Smooth muscle cell (in vitro differentiated cells): ENCODE measurements around the gene ST6GALNAC1. TPM values are rescaled to one million over a fixed set of nuclear protein-coding genes. Genes with fewer than 3 reads are reported as not detected.

ENCODE experiments used
- DNase-seq: peaks from one replicate; lab custom pipeline; 2025; ENCODE audit not compliant: unreplicated experiment; lab: John Stamatoyannopoulos, UW
- H2AFZ ChIP-seq: fragments of 200-600 bp; sonication (generic); 2 replicates; pipeline ENCODE4 v1.6.0; 2016; ENCODE audit warnings: antibody characterized with exemption, low read depth, mild to moderate bottlenecking
- H3F3A ChIP-seq: fragments of 200-600 bp; sonication (generic); 2 replicates; pipeline ENCODE4 v1.6.0; 2017; ENCODE audit warnings: antibody characterized with exemption, low read depth
- H3K27ac ChIP-seq: fragments of 200-600 bp; sonication (generic); 2 replicates; pipeline ENCODE4 v1.5.1; 2016; ENCODE audit warnings: low read depth, mild to moderate bottlenecking
- H3K27me3 ChIP-seq: fragments of 200-600 bp; sonication (generic); 2 replicates; pipeline ENCODE4 v1.6.1; 2016; ENCODE audit warnings: low read depth, mild to moderate bottlenecking
- H3K36me3 ChIP-seq: fragments of 200-600 bp; sonication (generic); 2 replicates; pipeline ENCODE4 v1.5.1; 2016; ENCODE audit warnings: low read depth
- H3K4me1 ChIP-seq: fragments of 200-600 bp; sonication (generic); 2 replicates; pipeline ENCODE4 v1.5.1; 2016; ENCODE audit warnings: low read depth
- H3K4me2 ChIP-seq: fragments of 200-600 bp; sonication (generic); 2 replicates; pipeline ENCODE4 v1.6.0; 2016; ENCODE audit warnings: mild to moderate bottlenecking
- H3K4me3 ChIP-seq: fragments of 200-600 bp; sonication (generic); 2 replicates; pipeline ENCODE4 v1.5.1; 2016; ENCODE audit warnings: mild to moderate bottlenecking
- H3K79me2 ChIP-seq: fragments of 200-600 bp; sonication (generic); 2 replicates; pipeline ENCODE4 v1.6.0; 2016; ENCODE audit warnings: low read depth, mild to moderate bottlenecking
- H3K9ac ChIP-seq: fragments of 200-600 bp; sonication (generic); 2 replicates; pipeline ENCODE4 v1.6.0; 2016; ENCODE audit warnings: low read depth
- H3K9me3 ChIP-seq: fragments of 200-600 bp; sonication (generic); replicated peaks from 2 replicates; pipeline ENCODE4 v1.5.1; 2016; ENCODE audit warnings: low read depth
- H4K20me1 ChIP-seq: fragments of 200-600 bp; sonication (generic); 2 replicates; pipeline ENCODE4 v1.6.0; 2016; ENCODE audit warnings: low read depth
- WGBS: methylation state at CpG from one replicate; pipeline ENCODE4 v1.1.7; 2016; ENCODE audit warnings: low lambda C conversion rate; 5-methylcytosine and 5-hydroxymethylcytosine counted together
- polyA plus RNA-seq: library from polyadenylated mRNA; unstranded; fragments of >200 nt; fragmentation: Nextera tagmentation; extraction: Ambion mirVana; gene quantifications from 2 replicates; pipeline ENCODE4 v1.2.1, GENCODE V29; 2016
- total RNA-seq: library from RNA; depleted of rRNA; stranded (reverse); fragments of >200 nt; gene quantifications from 2 replicates; pipeline ENCODE4 v1.2.3, GENCODE V29; 2014
- TF ChIP-seq, protein P1 (sequence below): fragments of 200-600 bp; sonication (generic); IDR thresholded peaks from 2 replicates; pipeline ENCODE4 v1.5.1; 2017; ENCODE audit warnings: borderline replicate concordance, mild to moderate bottlenecking, antibody characterized with exemption; ENCODE audit not compliant: insufficient read depth, poor library complexity, severe bottlenecking

ST6GALNAC1 gene
- total and polyA plus RNA-seq, 2 experiments from 2014 or later, result not detected

DNA sequence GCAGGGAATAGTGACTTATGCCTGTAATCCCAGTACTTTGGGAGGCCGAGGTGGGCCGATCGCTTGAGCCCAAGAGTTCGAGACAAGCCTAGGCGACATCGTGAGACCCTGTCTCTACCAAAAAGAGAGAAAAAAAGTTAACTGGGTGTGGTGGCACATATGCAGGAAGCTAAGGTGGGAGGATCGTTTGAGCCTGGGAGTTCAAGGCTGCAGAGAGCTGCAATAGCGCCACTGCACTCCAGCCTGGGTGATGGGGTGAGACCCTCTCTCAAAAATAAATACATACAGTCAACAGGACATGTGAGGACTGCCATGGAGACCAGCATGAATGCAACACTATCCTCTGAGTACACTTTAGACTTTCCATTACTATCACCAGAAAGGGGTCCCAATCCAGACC is 42.5 kb downstream of the ST6GALNAC1 start:
- H3K4me1 ChIP-seq, result no peaks in the 10 kb centered on the region
- 95% methylated on average over 8 of the region's 8 CpGs for WGBS
- H3K79me2 ChIP-seq, result no peaks in the 10 kb centered on the region
- H3K4me2 ChIP-seq, result peak overlapping the region; percentile 34
- H3K27me3 ChIP-seq, result no peaks in the 10 kb centered on the region
- peaks cover 10% of the 10 kb centered on the region for H3F3A ChIP-seq
- H4K20me1 ChIP-seq, result no peaks in the 10 kb centered on the region
- H3K9ac ChIP-seq, result no peak overlapping the region
- DNase-seq, result no peak
- no peaks in the 10 kb centered on the region for H3K36me3 ChIP-seq
- H3K4me3 ChIP-seq, result no peak overlapping the region
- H3K9me3 ChIP-seq, result no peaks in the 10 kb centered on the region
- no peak overlapping the region for H2AFZ ChIP-seq
- TF ChIP-seq, protein P1, sequence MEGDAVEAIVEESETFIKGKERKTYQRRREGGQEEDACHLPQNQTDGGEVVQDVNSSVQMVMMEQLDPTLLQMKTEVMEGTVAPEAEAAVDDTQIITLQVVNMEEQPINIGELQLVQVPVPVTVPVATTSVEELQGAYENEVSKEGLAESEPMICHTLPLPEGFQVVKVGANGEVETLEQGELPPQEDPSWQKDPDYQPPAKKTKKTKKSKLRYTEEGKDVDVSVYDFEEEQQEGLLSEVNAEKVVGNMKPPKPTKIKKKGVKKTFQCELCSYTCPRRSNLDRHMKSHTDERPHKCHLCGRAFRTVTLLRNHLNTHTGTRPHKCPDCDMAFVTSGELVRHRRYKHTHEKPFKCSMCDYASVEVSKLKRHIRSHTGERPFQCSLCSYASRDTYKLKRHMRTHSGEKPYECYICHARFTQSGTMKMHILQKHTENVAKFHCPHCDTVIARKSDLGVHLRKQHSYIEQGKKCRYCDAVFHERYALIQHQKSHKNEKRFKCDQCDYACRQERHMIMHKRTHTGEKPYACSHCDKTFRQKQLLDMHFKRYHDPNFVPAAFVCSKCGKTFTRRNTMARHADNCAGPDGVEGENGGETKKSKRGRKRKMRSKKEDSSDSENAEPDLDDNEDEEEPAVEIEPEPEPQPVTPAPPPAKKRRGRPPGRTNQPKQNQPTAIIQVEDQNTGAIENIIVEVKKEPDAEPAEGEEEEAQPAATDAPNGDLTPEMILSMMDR, result no peak
- peak overlapping the region; percentile 67 for H3K27ac ChIP-seq

DNA sequence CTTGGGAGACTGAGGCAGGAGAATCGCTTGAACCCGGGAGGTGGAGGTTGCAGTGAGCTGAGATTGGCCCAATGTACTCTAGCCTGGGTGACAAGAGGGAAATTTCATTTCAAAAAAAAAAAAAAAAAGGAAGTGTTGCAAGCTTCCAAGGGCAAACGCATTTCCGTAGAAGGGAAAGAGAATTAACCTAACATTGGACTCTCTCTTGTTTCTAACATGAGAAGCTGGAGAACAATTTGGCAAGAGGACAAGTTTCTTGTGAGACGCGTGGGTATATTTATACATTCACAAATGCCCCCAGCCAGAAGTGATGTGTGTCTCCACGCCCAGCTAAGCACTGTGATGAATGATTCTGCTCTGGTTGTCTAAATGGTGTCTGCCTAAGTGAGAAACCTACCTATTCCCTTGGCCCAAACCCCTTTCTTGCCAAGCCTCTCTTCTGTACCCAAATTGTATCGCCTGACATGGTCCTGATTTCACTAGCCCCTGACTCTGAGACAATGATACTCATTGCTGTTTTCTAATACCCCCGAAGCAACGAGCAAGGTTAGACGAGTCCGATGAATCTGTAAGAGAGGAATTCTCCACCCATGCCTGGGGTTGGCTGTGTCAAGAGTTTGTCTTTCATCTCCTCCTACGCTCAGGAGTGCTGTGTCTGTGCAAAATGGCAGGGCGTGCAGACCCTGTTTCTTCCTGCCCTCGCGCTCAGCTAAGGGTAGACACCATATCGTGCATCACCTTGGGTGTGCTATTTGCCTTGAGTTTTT is 43.7 kb downstream of the ST6GALNAC1 start:
- Histone ChIP-seq H3K27me3 (no peaks in the 10 kb centered on the region), H3K9ac (no peak overlapping the region), H3K9me3 (no peaks in the 10 kb centered on the region), H2AFZ (no peak overlapping the region), H3K4me1 (no peaks in the 10 kb centered on the region), H3K27ac (peak overlapping the region; percentile 5), H3K4me3 (no peak overlapping the region), H3K36me3 (no peaks in the 10 kb centered on the region), H3F3A (peaks cover 10% of the 10 kb centered on the region), H3K79me2 (no peaks in the 10 kb centered on the region), H4K20me1 (no peaks in the 10 kb centered on the region), H3K4me2 (no peak overlapping the region)
- TF ChIP-seq, protein P1, result no peak
- whole genome bisulfite sequencing, result 75% methylated on average over 17 of the region's 17 CpGs
- no peak for DNase-seq

DNA sequence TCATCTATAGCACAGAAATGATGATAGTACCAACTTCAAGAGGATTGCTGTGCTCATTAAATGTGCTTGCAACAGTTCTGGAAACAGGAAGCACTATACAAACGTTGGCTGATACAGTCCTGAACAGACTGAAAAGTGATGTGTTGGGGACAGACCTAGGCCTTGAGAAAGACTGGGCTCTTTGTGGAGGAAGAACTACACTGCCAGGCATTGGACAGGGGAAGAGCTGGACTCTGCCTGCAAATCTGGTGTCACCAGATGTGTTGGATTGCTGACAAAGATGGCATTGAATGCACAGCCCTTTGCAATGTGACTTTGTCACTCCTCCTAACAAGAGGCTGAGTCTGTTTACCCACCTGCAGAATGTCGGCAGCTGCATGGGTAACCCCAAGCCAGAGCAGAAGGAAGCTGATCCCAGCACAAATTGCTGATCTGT is 45.5 kb downstream of the ST6GALNAC1 start:
- H4K20me1 ChIP-seq, result no peaks in the 10 kb centered on the region
- no peaks in the 10 kb centered on the region for H3K79me2 ChIP-seq
- TF ChIP-seq, protein P1, result no peak
- H3K27ac ChIP-seq, result no peak overlapping the region
- H3K4me2 ChIP-seq, result no peak overlapping the region
- WGBS, result 61% methylated on average over 2 of the region's 2 CpGs
- no peak for DNase-seq
- no peaks in the 10 kb centered on the region for H3K27me3 ChIP-seq
- H3K9me3 ChIP-seq, result no peaks in the 10 kb centered on the region
- H2AFZ ChIP-seq, result no peak overlapping the region
- H3K9ac ChIP-seq, result no peak overlapping the region
- H3K4me3 ChIP-seq, result no peak overlapping the region
- no peaks in the 10 kb centered on the region for H3K36me3 ChIP-seq
- H3K4me1 ChIP-seq, result no peaks in the 10 kb centered on the region
- H3F3A ChIP-seq, result peaks cover 10% of the 10 kb centered on the region
